Endothelial cell of umbilical vein (primary cell): ENCODE data around the gene OSER1. TPM values are rescaled to one million over a fixed set of nuclear protein-coding genes. Genes with fewer than 3 reads are reported as not detected.

Experiments used
- BruUV-seq: library from RNA; stranded (reverse); fragments of 400-500 nt; replicated peaks from 2 replicates; lab custom pipeline; 2021; lab: Mats Ljungman, UMichigan
- CTCF ChIA-PET: fragments of 300-600, 350-600 bp; sonication (Branson Sonifier 250); formaldehyde crosslinking; loops from one replicate; lab custom pipeline; 2021; ENCODE audit warnings: antibody characterized with exemption, inconsistent platforms; lab: Charles Lee
- POLR2A ChIA-PET: fragments of 300-600, 350-600 bp; sonication (Branson Sonifier 250); formaldehyde crosslinking; loops from one replicate; lab custom pipeline; 2021; ENCODE audit warnings: antibody characterized with exemption, inconsistent platforms; lab: Charles Lee
- DNase-seq: peaks from one replicate; pipeline ENCODE4 v3.0.0-alpha.2; 2011; ENCODE audit warnings: low read depth, low spot score
- FAIRE-seq: peaks from 2 replicates; lab custom pipeline; 2011; peaks lifted over from hg19 to GRCh38; lab: Jason Lieb, UNC
- H2AFZ ChIP-seq: 2 replicates; pipeline ENCODE4 v1.6.0; 2012; ENCODE audit warnings: low read depth, low read length, control low read depth, inconsistent platforms
- H3K27ac ChIP-seq: 2 replicates; pipeline ENCODE4 v1.5.1; 2011; ENCODE audit warnings: low read depth, mild to moderate bottlenecking, control low read depth, low read length, moderate library complexity; ENCODE audit not compliant: insufficient read depth
- H3K27me3 ChIP-seq, 2 experiments: 2 replicates each; pipeline versions ENCODE4 v1.6.0 to v1.6.1; 2011; ENCODE audit warnings: low read length in 2 of 2, mixed read lengths in 1 of 2; ENCODE audit not compliant: control insufficient read depth in 2 of 2, insufficient read depth in 2 of 2
- H3K36me3 ChIP-seq, 2 experiments: 2 replicates in 1 of 2; 3 replicates in 1 of 2; pipeline ENCODE4 v1.5.1; 2011; ENCODE audit warnings: low read length in 2 of 2, mild to moderate bottlenecking in 1 of 2, moderate library complexity in 1 of 2; ENCODE audit not compliant: control insufficient read depth in 2 of 2, insufficient read depth in 2 of 2; ENCODE audit errors: extremely low read depth in 1 of 2
- H3K4me1 ChIP-seq: 3 replicates; pipeline ENCODE4 v1.5.1; 2011; ENCODE audit warnings: mild to moderate bottlenecking, low read length; ENCODE audit not compliant: control insufficient read depth, insufficient read depth; ENCODE audit errors: extremely low read depth
- H3K4me2 ChIP-seq: 2 replicates; pipeline ENCODE4 v1.6.1; 2011; ENCODE audit warnings: low read length, control low read depth, mixed read lengths; ENCODE audit not compliant: insufficient read depth
- H3K4me3 ChIP-seq, 3 experiments: fragments of 200-600 bp in 1 of 3; sonication (generic), shearing (Covaris generic) in 1 of 3; replicated peaks in 1 of 3; 2 replicates each; pipeline ENCODE4 v1.5.1; 2011 to 2016; ENCODE audit warnings: control low read depth in 3 of 3, low read length in 3 of 3, mild to moderate bottlenecking in 2 of 3, inconsistent platforms in 1 of 3, low read depth in 1 of 3, moderate library complexity in 1 of 3; ENCODE audit not compliant: insufficient read depth in 1 of 3
- H3K79me2 ChIP-seq: 2 replicates; pipeline ENCODE4 v1.6.0; 2012; ENCODE audit warnings: low read length, inconsistent platforms; ENCODE audit not compliant: control insufficient read depth, insufficient read depth
- H3K9ac ChIP-seq: replicated peaks from 2 replicates; pipeline ENCODE3; 2011; ENCODE audit warnings: low read length, control low read depth; ENCODE audit not compliant: insufficient read depth; ENCODE audit errors: extremely low read depth
- H3K9me1 ChIP-seq: replicated peaks from 3 replicates; pipeline ENCODE4 v1.6.0; 2011; ENCODE audit warnings: mild to moderate bottlenecking, low read length; ENCODE audit not compliant: control insufficient read depth, insufficient read depth; ENCODE audit errors: extremely low read depth
- H3K9me3 ChIP-seq: replicated peaks from 2 replicates; pipeline ENCODE4 v1.5.1; 2012; ENCODE audit warnings: low read length, inconsistent platforms; ENCODE audit not compliant: control insufficient read depth, insufficient read depth
- H4K20me1 ChIP-seq: replicated peaks from 2 replicates; pipeline ENCODE3; 2011; ENCODE audit warnings: mild to moderate bottlenecking, low read length; ENCODE audit not compliant: control insufficient read depth, insufficient read depth; ENCODE audit errors: extremely low read depth
- CTCF ChIP-seq, 2 donors: IDR thresholded peaks; 1 replicate in 1 of 2; 2 replicates in 1 of 2; pipeline ENCODE4 v1.5.1; 2011; ENCODE audit warnings: low read length in 2 of 2, mild to moderate bottlenecking in 2 of 2, moderate library complexity in 2 of 2, control low read depth in 1 of 2, inconsistent platforms in 1 of 2, low read depth in 1 of 2; ENCODE audit not compliant: insufficient read depth in 1 of 2; ENCODE audit errors: extremely low read depth in 1 of 2
- EZH2 ChIP-seq: IDR thresholded peaks from 2 replicates; pipeline ENCODE4 v1.6.1; 2012; ENCODE audit warnings: borderline replicate concordance, low read depth, mild to moderate bottlenecking, moderate library complexity, low read length, inconsistent platforms; ENCODE audit not compliant: severe bottlenecking
- FOS ChIP-seq: IDR thresholded peaks from 2 replicates; pipeline ENCODE4 v1.6.1; 2011; ENCODE audit warnings: mild to moderate bottlenecking, low read length, moderate library complexity, borderline replicate concordance; ENCODE audit not compliant: insufficient read depth
- GATA2 ChIP-seq: IDR thresholded peaks from 2 replicates; pipeline ENCODE4 v1.7.0; 2011; ENCODE audit warnings: low read depth, mild to moderate bottlenecking, moderate library complexity, mixed read lengths, low read length; ENCODE audit not compliant: insufficient read length, insufficient read depth
- JUN ChIP-seq: IDR thresholded peaks from 2 replicates; pipeline ENCODE4 v1.6.1; 2011; ENCODE audit warnings: borderline replicate concordance, low read depth; ENCODE audit not compliant: insufficient read length, insufficient read depth
- MAX ChIP-seq: IDR thresholded peaks from 2 replicates; pipeline ENCODE4 v1.6.1; 2011; ENCODE audit not compliant: insufficient read depth, insufficient read length
- MYC ChIP-seq: IDR thresholded peaks from one replicate; pipeline ENCODE4 v1.6.1; 2011; ENCODE audit warnings: mild to moderate bottlenecking, low read depth, low read length
- POLR2A ChIP-seq: IDR thresholded peaks from 2 replicates; pipeline ENCODE4 v1.6.1; 2012; ENCODE audit warnings: low read depth, mild to moderate bottlenecking, control low read depth, low read length
- POLR2AphosphoS5 ChIP-seq: IDR thresholded peaks from 2 replicates; pipeline ENCODE4 v1.6.1; 2012; ENCODE audit warnings: low read depth, mild to moderate bottlenecking, control low read depth, low read length, moderate library complexity; ENCODE audit not compliant: insufficient read depth
- dilution Hi-C: fragments of 300-500 bp; cut with MboI; formaldehyde crosslinking; loops from one replicate; pipeline ENCODE4 v1.15.0; 2019; ENCODE audit warnings: low sequenced_read_pairs; ENCODE audit not compliant: extremely low pct_ligation_motif_present
- intact Hi-C: fragments of 100-400 bp; cut with micrococcal nuclease; formaldehyde crosslinking; loops from one replicate; pipeline ENCODE4 v1.10.0; 2022
- polyA plus RNA-seq, 4 experiments: library from polyadenylated mRNA; depleted of rRNA in 3 of 4; stranded (reverse) in 3 of 4; unstranded in 1 of 4; fragments of >200 nt; gene quantifications; 2 replicates each; pipeline versions ENCODE4 v1.2.1 to v1.2.3, GENCODE V29; 2011 to 2012; ENCODE audit warnings: missing spikeins in 1 of 4
- total RNA-seq: library from RNA; stranded (reverse); gene quantifications from 2 replicates; pipeline ENCODE4 v1.2.3, GENCODE V29; 2021

Gene OSER1
- total and polyA plus RNA-seq, 2 donors (not counting 3 experiments of a cell fraction or from before 2014, with no cell fraction given) = 30.8 to 36.0 TPM

GRCh38 chr20:44258226-44258890, 47.8 kb upstream of the OSER1 start:
- H3K4me3 ChIP-seq = no peak overlapping the region
- FAIRE-seq = no peak
- no peaks in the 10 kb centered on the region for H3K79me2 ChIP-seq
- no peak overlapping the region for H2AFZ ChIP-seq
- H3K27me3 ChIP-seq = no peaks in the 10 kb centered on the region
- no peak for DNase-seq
- H4K20me1 ChIP-seq = no peaks in the 10 kb centered on the region
- H3K9me3 ChIP-seq = no peaks in the 10 kb centered on the region
- no peaks in the 10 kb centered on the region for H3K9me1 ChIP-seq
- H3K4me2 ChIP-seq = no peak overlapping the region
- TF ChIP-seq CTCF (IDR thresholded peaks at IDR 0.05; ENCODE audit: extremely low read depth in 1 of 2, insufficient read depth in 1 of 2, low read depth in 1 of 2, low read length in 2 of 2) (no peak), POLR2AphosphoS5 (no peak), FOS (no peak), JUN (no peak)
- H3K36me3 ChIP-seq = no peaks in the 10 kb centered on the region
- no peak overlapping the region for H3K27ac ChIP-seq
- no peaks in the 10 kb centered on the region for H3K4me1 ChIP-seq
- ChIA-PET POLR2A (no interaction called here), CTCF (no interaction called here)
- intact Hi-C loops (no loop called here), dilution Hi-C loops (no loop called here)
- no TSS peak for BruUV-seq
- no peak overlapping the region for H3K9ac ChIP-seq

- no peaks in the 10 kb centered on the region for H3K27me3 ChIP-seq
- ChIA-PET POLR2A (no interaction called here), CTCF (no interaction called here)
- TF ChIP-seq CTCF (IDR thresholded peaks at IDR 0.05; ENCODE audit: extremely low read depth in 1 of 2, insufficient read depth in 1 of 2, low read depth in 1 of 2, low read length in 2 of 2) = no peak
- no peak for TF ChIP-seq MYC
- no peak for TF ChIP-seq POLR2AphosphoS5
- no peak for TF ChIP-seq GATA2
- TF ChIP-seq FOS = no peak
- no peak for TF ChIP-seq EZH2
- no peak for TF ChIP-seq JUN
- TF ChIP-seq POLR2A = no peak
- TF ChIP-seq MAX = no peak
- no peaks in the 10 kb centered on the region for H3K36me3 ChIP-seq
- no peak overlapping the region for H3K9ac ChIP-seq
- H3K9me3 ChIP-seq = no peaks in the 10 kb centered on the region
- intact Hi-C loops = no loop called here
- no peaks in the 10 kb centered on the region for H3K4me1 ChIP-seq
- H3K4me2 ChIP-seq = no peak overlapping the region
- no peaks in the 10 kb centered on the region for H4K20me1 ChIP-seq
- no peak overlapping the region for H3K27ac ChIP-seq
- no peak overlapping the region for H2AFZ ChIP-seq
- BruUV-seq = no TSS peak
- FAIRE-seq = no peak
- no peak overlapping the region for H3K4me3 ChIP-seq
- no peaks in the 10 kb centered on the region for H3K79me2 ChIP-seq
- DNase-seq = no peak
- no peaks in the 10 kb centered on the region for H3K9me1 ChIP-seq
- dilution Hi-C loops = no loop called here
These were observed 46.4 kb upstream of the OSER1 start for GRCh38 chr20:44256961-44257360.
